WTC11 (cell line): Measurements from ENCODE around the gene KATNBL1. TPM values are rescaled to one million over a fixed set of nuclear protein-coding genes. Genes with fewer than 3 reads are reported as not detected.
"Not testable (repeated sequence)": the region's sequence is repeated elsewhere in the genome, so short reads cannot be mapped to it uniquely, and the experiment has no call there.

Experiments
- ATAC-seq: fragments of 200-7000 bp; cut with Tn5 transposase; 2 replicates; pipeline ENCODE4 v1.10.0; 2021; ENCODE audit warnings: mild to moderate bottlenecking, moderate library complexity
- CTCF ChIA-PET: fragments of 300-600 bp; sonication (Branson Sonifier 250); formaldehyde crosslinking; loops from one replicate; lab custom pipeline; 2021; ENCODE audit warnings: antibody characterized with exemption; lab: Charles Lee
- POLR2A ChIA-PET: fragments of 350-600 bp; sonication (Branson Sonifier 250); formaldehyde crosslinking; loops from one replicate; lab custom pipeline; 2021; ENCODE audit warnings: antibody characterized with exemption; lab: Charles Lee
- DNase-seq: peaks from one replicate; pipeline ENCODE4 v3.0.0; 2021; ENCODE audit warnings: low spot score
- H3K27ac Mint-ChIP-seq: 2 replicates; pipeline ENCODE4 v1.8.0; 2021; ENCODE audit warnings: mixed read lengths
- H3K27me3 Mint-ChIP-seq: 2 replicates; pipeline ENCODE4 v1.8.0; 2021; ENCODE audit warnings: low read depth, mild to moderate bottlenecking, moderate library complexity, mixed read lengths
- H3K36me3 Mint-ChIP-seq: 2 replicates; pipeline ENCODE4 v1.8.0; 2021; ENCODE audit warnings: mixed read lengths
- H3K4me1 Mint-ChIP-seq: 2 replicates; pipeline ENCODE4 v1.8.0; 2022; ENCODE audit warnings: mixed read lengths
- H3K4me3 Mint-ChIP-seq: 2 replicates; pipeline ENCODE4 v1.8.0; 2021; ENCODE audit warnings: mild to moderate bottlenecking, moderate library complexity, mixed read lengths
- H3K9me3 Mint-ChIP-seq: 2 replicates; pipeline ENCODE4 v1.8.0; 2021; ENCODE audit warnings: mixed read lengths
- ATF2 ChIP-seq: sonication (generic); formaldehyde crosslinking; IDR thresholded peaks from 2 replicates; pipeline ENCODE4 v1.8.1; 2022; ENCODE audit warnings: low read depth, missing genetic modification reagents, borderline replicate concordance
- ATF6 ChIP-seq: sonication (generic); formaldehyde crosslinking; IDR thresholded peaks from 2 replicates; pipeline ENCODE4 v1.8.1; 2023; ENCODE audit warnings: mild to moderate bottlenecking, missing genetic modification reagents
- CDX4 ChIP-seq: fragments of 250-450 bp; sonication (Bioruptor Pico); IDR thresholded peaks from 2 replicates; pipeline ENCODE4 v1.9.0; 2021; ENCODE audit warnings: moderate library complexity, mild to moderate bottlenecking, inconsistent platforms, borderline replicate concordance
- CREB1 ChIP-seq: sonication (generic); formaldehyde crosslinking; IDR thresholded peaks from 2 replicates; pipeline ENCODE4 v1.8.0; 2023; ENCODE audit warnings: mild to moderate bottlenecking, missing genetic modification reagents
- CTCF ChIP-seq: fragments of 200-600 bp; IDR thresholded peaks from 2 replicates; pipeline ENCODE4 v1.8.0; 2022; ENCODE audit warnings: antibody characterized with exemption
- ELF4 ChIP-seq: sonication (generic); formaldehyde crosslinking; IDR thresholded peaks from 2 replicates; pipeline ENCODE4 v1.8.1; 2022; ENCODE audit warnings: low read depth, mild to moderate bottlenecking, moderate library complexity, missing genetic modification reagents
- ESRRA ChIP-seq: sonication (generic); formaldehyde crosslinking; IDR thresholded peaks from 2 replicates; pipeline ENCODE4 v1.8.1; 2022; ENCODE audit warnings: mild to moderate bottlenecking, missing genetic modification reagents, borderline replicate concordance
- IRF2 ChIP-seq: sonication (generic); formaldehyde crosslinking; IDR thresholded peaks from 2 replicates; pipeline ENCODE4 v1.8.0; 2022; ENCODE audit warnings: low read depth, missing genetic modification reagents, borderline replicate concordance
- KAT7 ChIP-seq: sonication (generic); formaldehyde crosslinking; IDR thresholded peaks from 2 replicates; pipeline ENCODE4 v1.8.1; 2023; ENCODE audit warnings: missing genetic modification reagents, mild to moderate bottlenecking, borderline replicate concordance
- NR2C2 ChIP-seq: sonication (generic); formaldehyde crosslinking; IDR thresholded peaks from 2 replicates; pipeline ENCODE4 v1.8.0; 2022; ENCODE audit warnings: mild to moderate bottlenecking, missing genetic modification reagents
- PRRX2 ChIP-seq: fragments of 250-450 bp; sonication (Bioruptor Pico); IDR thresholded peaks from 2 replicates; pipeline ENCODE4 v1.8.0; 2021; ENCODE audit warnings: mild to moderate bottlenecking
- SMAD3 ChIP-seq: sonication (generic); formaldehyde crosslinking; IDR thresholded peaks from 2 replicates; pipeline ENCODE4 v1.8.0; 2022; ENCODE audit warnings: missing genetic modification reagents, mild to moderate bottlenecking, borderline replicate concordance
- SP1 ChIP-seq: sonication (generic); formaldehyde crosslinking; conservative IDR thresholded peaks from 2 replicates; pipeline ENCODE4 v1.8.1; 2022; ENCODE audit warnings: missing genetic modification reagents
- ZMAT4 ChIP-seq: fragments of 250-450 bp; sonication (Bioruptor Pico); IDR thresholded peaks from 2 replicates; pipeline ENCODE4 v1.9.0; 2021; ENCODE audit warnings: mild to moderate bottlenecking
- ZNF396 ChIP-seq: fragments of 250-450 bp; sonication (Bioruptor Pico); IDR thresholded peaks from 2 replicates; pipeline ENCODE4 v1.8.0; 2021; ENCODE audit warnings: mild to moderate bottlenecking, moderate library complexity, borderline replicate concordance
- ZNF416 ChIP-seq: fragments of 250-450 bp; sonication (Bioruptor Pico); IDR thresholded peaks from 2 replicates; pipeline ENCODE4 v1.9.0; 2021; ENCODE audit warnings: mild to moderate bottlenecking, inconsistent platforms
- total RNA-seq: library from RNA; stranded (reverse); gene quantifications from 3 replicates; pipeline ENCODE4 v1.2.3, GENCODE V29; 2021
- TF ChIP-seq, protein P1 (sequence below): fragments of 250-450 bp; sonication (Bioruptor Pico); IDR thresholded peaks from 2 replicates; pipeline ENCODE4 v1.8.0; 2021; ENCODE audit warnings: mild to moderate bottlenecking
- TF ChIP-seq, protein P2 (sequence below): sonication (generic); formaldehyde crosslinking; IDR thresholded peaks from 2 replicates; pipeline ENCODE4 v1.8.0; 2022; ENCODE audit warnings: mild to moderate bottlenecking, missing genetic modification reagents

The KATNBL1 gene
- total RNA-seq, 1 experiment from 2014 or later: 45.8 TPM

- H3K9me3 Mint-ChIP-seq, DNase-seq, H3K36me3 Mint-ChIP-seq, H3K4me3 Mint-ChIP-seq, ATAC-seq, H3K27ac Mint-ChIP-seq, H3K4me1 Mint-ChIP-seq, H3K27me3 Mint-ChIP-seq: not testable (repeated sequence)
- ChIA-PET CTCF (interaction anchor here (0.7 kb wide), 1 partner anchor 903 kb away, joined by 3 read pairs; no protein-coding TSS in a partner anchor), POLR2A (interaction anchor here (0.7 kb wide), 1 partner anchor 244 kb away, joined by 3 read pairs; no protein-coding TSS in a partner anchor)
These were observed 88.1 kb downstream of the KATNBL1 start for GRCh38 chr15:34121786-34122185.

- POLR2A ChIA-PET, H3K36me3 Mint-ChIP-seq, ATAC-seq, H3K4me1 Mint-ChIP-seq, H3K9me3 Mint-ChIP-seq, DNase-seq, H3K4me3 Mint-ChIP-seq, H3K27ac Mint-ChIP-seq, H3K27me3 Mint-ChIP-seq: not testable (repeated sequence)
- CTCF ChIA-PET: interaction anchor here (1.2 kb wide), 1 partner anchor 89 kb away, joined by 4 read pairs; the partner anchor contains the start of gene KATNBL1
These were observed 89.5 kb downstream of the KATNBL1 start for GRCh38 chr15:34120420-34120819.

GRCh38 chr15:34119291-34119690 lies 90.6 kb downstream of the KATNBL1 start:
- CTCF ChIA-PET: interaction anchor here (1.0 to 1.4 kb wide), 3 partner anchors 9 to 90 kb away, joined by 3 to 9 read pairs (median 4); partner anchors contain the start of gene KATNBL1
- Mint-ChIP-seq H3K9me3 (no peaks in the 10 kb centered on the region), H3K27ac (no peak overlapping the region), H3K36me3 (no peaks in the 10 kb centered on the region), H3K4me1 (no peaks in the 10 kb centered on the region), H3K27me3 (no peaks in the 10 kb centered on the region), H3K4me3 (no peak overlapping the region)
- no peak for TF ChIP-seq ATF2 (CRISPR knock-in tag)
- no peak for TF ChIP-seq SP1 (CRISPR knock-in tag)
- no peak for TF ChIP-seq CREB1 (CRISPR knock-in tag)
- TF ChIP-seq ATF6 (CRISPR knock-in tag): no peak
- no peak for TF ChIP-seq KAT7 (CRISPR knock-in tag)
- no peak for TF ChIP-seq IRF2
- no peak for TF ChIP-seq CDX4 (CRISPR knock-in tag)
- TF ChIP-seq, protein P1, sequence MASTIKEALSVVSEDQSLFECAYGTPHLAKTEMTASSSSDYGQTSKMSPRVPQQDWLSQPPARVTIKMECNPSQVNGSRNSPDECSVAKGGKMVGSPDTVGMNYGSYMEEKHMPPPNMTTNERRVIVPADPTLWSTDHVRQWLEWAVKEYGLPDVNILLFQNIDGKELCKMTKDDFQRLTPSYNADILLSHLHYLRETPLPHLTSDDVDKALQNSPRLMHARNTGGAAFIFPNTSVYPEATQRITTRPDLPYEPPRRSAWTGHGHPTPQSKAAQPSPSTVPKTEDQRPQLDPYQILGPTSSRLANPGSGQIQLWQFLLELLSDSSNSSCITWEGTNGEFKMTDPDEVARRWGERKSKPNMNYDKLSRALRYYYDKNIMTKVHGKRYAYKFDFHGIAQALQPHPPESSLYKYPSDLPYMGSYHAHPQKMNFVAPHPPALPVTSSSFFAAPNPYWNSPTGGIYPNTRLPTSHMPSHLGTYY: no peak
- no peak for TF ChIP-seq ELF4 (CRISPR knock-in tag)
- TF ChIP-seq CTCF: no peak
- TF ChIP-seq ESRRA (CRISPR knock-in tag): no peak
- no peak for TF ChIP-seq NR2C2 (CRISPR knock-in tag)
- TF ChIP-seq ZNF396 (CRISPR knock-in tag): no peak
- TF ChIP-seq ZMAT4 (CRISPR knock-in tag): no peak
- TF ChIP-seq, protein P2, sequence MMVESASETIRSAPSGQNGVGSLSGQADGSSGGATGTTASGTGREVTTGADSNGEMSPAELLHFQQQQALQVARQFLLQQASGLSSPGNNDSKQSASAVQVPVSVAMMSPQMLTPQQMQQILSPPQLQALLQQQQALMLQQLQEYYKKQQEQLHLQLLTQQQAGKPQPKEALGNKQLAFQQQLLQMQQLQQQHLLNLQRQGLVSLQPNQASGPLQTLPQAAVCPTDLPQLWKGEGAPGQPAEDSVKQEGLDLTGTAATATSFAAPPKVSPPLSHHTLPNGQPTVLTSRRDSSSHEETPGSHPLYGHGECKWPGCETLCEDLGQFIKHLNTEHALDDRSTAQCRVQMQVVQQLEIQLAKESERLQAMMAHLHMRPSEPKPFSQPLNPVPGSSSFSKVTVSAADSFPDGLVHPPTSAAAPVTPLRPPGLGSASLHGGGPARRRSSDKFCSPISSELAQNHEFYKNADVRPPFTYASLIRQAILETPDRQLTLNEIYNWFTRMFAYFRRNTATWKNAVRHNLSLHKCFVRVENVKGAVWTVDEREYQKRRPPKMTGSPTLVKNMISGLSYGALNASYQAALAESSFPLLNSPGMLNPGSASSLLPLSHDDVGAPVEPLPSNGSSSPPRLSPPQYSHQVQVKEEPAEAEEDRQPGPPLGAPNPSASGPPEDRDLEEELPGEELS (CRISPR knock-in tag): no peak
- no peak for TF ChIP-seq PRRX2
- no peak for TF ChIP-seq SMAD3 (CRISPR knock-in tag)
- TF ChIP-seq ZNF416 (CRISPR knock-in tag): no peak
- POLR2A ChIA-PET: no interaction called here
- DNase-seq: no peak
- no peak for ATAC-seq
